ENCODE data around the gene STXBP5L.
"Not testable (repeated sequence)": the region's sequence is repeated elsewhere in the genome, so short reads cannot be mapped to it uniquely, and the experiment has no call there.

The STXBP5L gene

GRCh38 chr3:121063628-121064027 lies 155.6 kb downstream of the STXBP5L start:
- no peak for DNase-seq

- no peak for DNase-seq
These were observed 156.1 kb downstream of the STXBP5L start for GRCh38 chr3:121064121-121064520.

- no peak for DNase-seq
These were observed 164.1 kb downstream of the STXBP5L start for GRCh38 chr3:121072133-121072532.

- no peak for DNase-seq
These were observed 165.0 kb downstream of the STXBP5L start for GRCh38 chr3:121073011-121073410.

GRCh38 chr3:121075191-121075590 lies 167.2 kb downstream of the STXBP5L start:
- no peak for DNase-seq

- DNase-seq = not testable (repeated sequence)
These were observed 170.5 kb downstream of the STXBP5L start for GRCh38 chr3:121078378-121079101.

GRCh38 chr3:121096953-121097352 lies 188.9 kb downstream of the STXBP5L start:
- DNase-seq = no peak

- DNase-seq = not testable (repeated sequence)
These were observed 203.1 kb downstream of the STXBP5L start for GRCh38 chr3:121111086-121111485.

- DNase-seq = no peak
These were observed 204.1 kb downstream of the STXBP5L start for GRCh38 chr3:121111914-121112612.

GRCh38 chr3:121126033-121126706 lies 218.2 kb downstream of the STXBP5L start:
- no peak for DNase-seq

GRCh38 chr3:121126707-121127035 lies 218.7 kb downstream of the STXBP5L start:
- no peak for DNase-seq

- no peak for DNase-seq
These were observed 244.6 kb downstream of the STXBP5L start for GRCh38 chr3:121152573-121152972.

GRCh38 chr3:121153851-121154250 lies 245.8 kb downstream of the STXBP5L start:
- DNase-seq = no peak

- DNase-seq = no peak
These were observed 247.0 kb downstream of the STXBP5L start for GRCh38 chr3:121155028-121155427.

- no peak for DNase-seq
These were observed 257.4 kb downstream of the STXBP5L start for GRCh38 chr3:121165397-121165837.

- DNase-seq = no peak
These were observed 259.6 kb downstream of the STXBP5L start for GRCh38 chr3:121167374-121168139.

- no peak for DNase-seq
These were observed 267.1 kb downstream of the STXBP5L start for GRCh38 chr3:121175083-121175482.

- DNase-seq = not testable (repeated sequence)
These were observed 282.6 kb downstream of the STXBP5L start for GRCh38 chr3:121190626-121191025.

GRCh38 chr3:121202573-121202972 lies 294.6 kb downstream of the STXBP5L start:
- DNase-seq = no peak

- no peak for DNase-seq
These were observed 315.1 kb downstream of the STXBP5L start for GRCh38 chr3:121223116-121223515.

- no peak for DNase-seq
These were observed 321.0 kb downstream of the STXBP5L start for GRCh38 chr3:121228971-121229370.

- DNase-seq = not testable (repeated sequence)
These were observed 322.2 kb downstream of the STXBP5L start for GRCh38 chr3:121230194-121230593.

GRCh38 chr3:121231872-121232271 lies 323.9 kb downstream of the STXBP5L start:
- DNase-seq = no peak

Measured in NCI-H1048 (cell line).